HG02884 (cell line): Measurements from ENCODE around the gene KRTAP10-9.
"Not testable (repeated sequence)": the region's sequence is repeated elsewhere in the genome, so short reads cannot be mapped to it uniquely, and the experiment has no call there.

ENCODE experiments used
- ATAC-seq: cut with Tn5 transposase; IDR thresholded peaks from one replicate; pipeline ENCODE4 v1.9.1; 2021; ENCODE audit warnings: mild to moderate bottlenecking, moderate library complexity; ENCODE audit not compliant: unreplicated experiment

The KRTAP10-9 gene

DNA sequence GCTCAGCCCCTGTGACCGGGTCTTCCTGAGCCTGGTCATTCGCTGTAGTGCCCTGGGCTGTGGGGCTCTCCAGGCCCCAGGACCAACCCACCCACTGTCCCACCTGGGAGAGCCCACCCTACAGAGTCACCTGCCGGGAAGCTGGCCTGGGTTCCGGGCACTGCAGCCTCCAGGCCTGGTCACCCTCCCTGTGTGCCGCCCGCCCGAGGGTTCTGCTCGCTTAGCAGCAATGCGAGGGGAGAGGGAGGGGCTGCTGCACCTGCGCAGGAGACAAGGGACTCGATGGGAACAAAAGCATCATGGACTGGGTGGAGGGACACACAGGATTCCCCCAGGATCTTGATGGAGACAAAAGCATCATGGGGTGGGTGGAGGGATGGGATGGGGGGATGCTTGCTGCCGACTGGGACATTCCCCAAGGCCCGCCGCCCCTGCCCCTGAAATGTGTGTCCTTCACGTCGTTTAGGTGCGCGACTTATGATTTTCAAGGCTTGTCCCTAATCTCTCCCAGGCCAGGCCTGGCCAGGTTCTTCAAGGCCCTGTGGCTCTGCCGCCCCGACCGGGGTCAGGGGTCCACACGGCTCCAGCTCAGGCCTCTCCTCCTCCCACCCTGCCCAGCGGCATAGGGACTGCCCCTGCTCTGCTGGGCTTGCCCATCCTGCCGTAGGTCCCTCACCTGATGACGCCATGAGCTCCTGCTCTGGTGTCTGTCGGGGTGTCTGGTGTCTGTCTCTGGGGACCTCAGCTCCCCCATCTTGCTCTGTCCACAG, 13.3 kb upstream of the KRTAP10-9 start:
- ATAC-seq = no peak

DNA sequence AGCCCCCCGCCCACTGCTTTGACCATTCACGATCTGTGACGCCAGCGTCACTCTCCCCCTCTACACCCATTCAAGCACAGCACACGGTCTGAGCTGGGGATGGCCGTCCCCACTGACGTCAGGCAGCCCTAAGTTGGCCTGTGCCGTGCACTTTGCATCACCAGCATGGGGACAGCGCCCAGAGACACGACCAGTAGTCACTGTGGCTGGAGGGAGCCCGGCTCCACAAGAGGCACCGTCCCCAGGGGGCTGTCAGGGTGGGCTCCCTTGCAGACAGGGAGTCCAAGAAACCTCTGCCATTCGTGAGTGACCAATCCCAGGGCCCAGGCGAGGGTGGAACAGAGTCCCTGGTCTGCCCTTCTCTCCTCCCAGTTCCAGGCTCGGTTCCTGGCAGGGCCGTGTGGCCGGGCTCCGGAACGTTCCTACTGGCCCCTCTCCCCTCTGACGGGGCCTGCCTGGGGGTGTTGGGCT, 12.7 kb upstream of the KRTAP10-9 start:
- ATAC-seq = no peak

DNA sequence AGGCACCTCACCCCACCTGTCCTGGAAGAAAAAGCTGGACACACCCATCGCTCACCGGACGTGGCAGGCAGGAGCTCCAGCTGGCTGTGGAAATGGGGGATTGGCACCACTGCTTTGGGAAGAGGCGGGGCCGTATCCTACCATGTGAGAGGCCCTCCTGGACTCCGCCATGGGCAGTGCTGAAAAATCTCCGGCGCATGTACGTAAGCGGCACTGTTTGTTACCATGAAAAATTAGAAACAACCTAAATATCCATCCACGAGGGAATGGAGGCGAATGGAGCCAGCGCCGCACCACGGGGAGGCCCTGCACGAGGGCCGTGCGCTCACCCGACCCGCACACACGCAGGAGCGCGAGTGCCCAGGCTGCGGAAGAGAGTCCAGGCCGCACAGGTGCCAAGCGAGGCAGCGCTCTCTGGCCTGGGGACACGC, 11.9 kb upstream of the KRTAP10-9 start:
- ATAC-seq = no peak

DNA sequence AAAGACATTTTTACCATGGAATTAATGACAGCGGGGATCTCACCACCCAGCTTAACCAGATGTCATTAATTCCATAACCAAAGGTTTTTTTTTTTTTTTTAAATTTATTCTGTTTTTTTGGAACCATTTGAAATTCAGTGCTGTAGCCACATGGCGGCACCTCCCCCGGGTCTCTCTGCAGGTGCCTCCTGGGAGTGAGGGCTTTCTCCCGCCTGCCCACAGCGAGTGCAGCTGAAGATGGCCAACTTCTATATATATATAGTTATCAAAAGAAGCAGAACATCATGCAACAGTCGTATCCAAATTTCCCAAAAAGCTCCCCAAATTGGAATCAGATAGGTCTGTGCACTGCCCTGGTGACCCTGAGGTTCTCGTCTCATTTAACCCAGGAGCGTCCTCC, 11.4 kb upstream of the KRTAP10-9 start:
- no peak for ATAC-seq

DNA sequence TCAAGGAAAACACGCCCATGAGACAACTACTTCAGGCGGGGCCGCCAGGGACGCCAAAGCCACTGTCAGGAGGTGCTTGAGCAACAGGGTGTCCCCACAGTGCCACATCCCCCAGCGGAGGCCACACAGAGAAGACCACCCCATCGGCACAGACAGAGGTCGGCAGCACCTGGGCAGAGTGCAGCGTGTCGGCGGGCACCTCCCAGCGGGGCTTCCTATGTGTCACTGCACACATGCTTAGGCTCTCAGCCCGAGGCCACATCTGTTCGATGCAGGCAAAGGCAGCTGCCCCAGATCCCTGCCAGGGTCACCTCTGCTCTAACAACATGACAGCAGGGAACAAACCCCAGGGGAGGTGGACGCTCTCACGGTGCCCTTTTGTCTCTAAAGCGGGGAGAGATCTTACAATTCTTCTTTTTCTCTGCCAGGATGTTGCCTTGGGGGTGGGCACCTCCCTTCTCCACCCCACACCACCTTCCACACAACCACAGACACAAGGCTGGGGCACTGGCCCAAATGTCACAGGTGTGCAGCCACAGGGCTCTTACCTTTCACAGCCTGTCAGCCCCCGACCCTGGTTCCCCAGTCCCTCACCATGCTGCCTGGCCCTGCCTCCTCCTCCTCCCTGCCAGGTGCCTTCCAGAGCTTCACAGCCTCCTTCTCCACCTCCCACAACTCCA, 10.8 kb upstream of the KRTAP10-9 start:
- ATAC-seq = no peak

DNA sequence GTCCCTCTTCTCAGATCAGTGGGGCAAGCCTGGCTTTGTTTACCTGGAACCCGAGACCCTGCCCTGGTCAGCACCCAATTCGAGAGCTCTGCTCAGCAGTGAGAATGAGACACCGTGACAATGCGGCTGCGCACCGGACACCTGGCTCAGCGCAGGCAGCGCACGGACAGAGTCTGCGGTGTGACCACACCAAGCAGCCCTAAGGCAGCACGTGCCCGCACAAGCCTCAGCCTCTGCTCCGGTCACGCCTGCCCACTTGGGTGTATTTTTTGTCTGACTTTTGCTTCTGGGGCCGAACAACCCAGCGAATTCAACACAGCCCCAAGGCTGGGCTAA, 10.3 kb upstream of the KRTAP10-9 start:
- ATAC-seq = no peak

DNA sequence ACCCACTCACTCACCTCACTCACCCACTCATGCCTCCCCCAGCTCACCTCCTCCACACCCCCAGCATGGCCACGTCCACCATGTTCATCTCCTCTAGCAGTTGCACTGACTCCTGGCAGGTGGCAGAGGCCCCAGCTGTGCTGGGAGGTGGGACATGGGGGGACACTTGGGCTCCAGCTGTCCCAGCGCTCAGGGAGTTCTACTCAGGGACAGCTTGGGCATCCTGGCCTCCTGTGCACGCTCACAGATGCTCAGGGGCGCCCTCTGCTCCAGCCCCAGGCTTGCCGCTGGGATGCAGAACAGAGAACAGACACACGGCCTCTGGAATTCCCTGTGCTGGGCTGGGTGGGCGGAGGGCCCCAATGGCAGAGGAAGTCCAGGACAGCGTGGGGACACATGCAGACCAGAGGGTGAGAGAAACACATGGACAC, 9.8 kb upstream of the KRTAP10-9 start:
- ATAC-seq = no peak

DNA sequence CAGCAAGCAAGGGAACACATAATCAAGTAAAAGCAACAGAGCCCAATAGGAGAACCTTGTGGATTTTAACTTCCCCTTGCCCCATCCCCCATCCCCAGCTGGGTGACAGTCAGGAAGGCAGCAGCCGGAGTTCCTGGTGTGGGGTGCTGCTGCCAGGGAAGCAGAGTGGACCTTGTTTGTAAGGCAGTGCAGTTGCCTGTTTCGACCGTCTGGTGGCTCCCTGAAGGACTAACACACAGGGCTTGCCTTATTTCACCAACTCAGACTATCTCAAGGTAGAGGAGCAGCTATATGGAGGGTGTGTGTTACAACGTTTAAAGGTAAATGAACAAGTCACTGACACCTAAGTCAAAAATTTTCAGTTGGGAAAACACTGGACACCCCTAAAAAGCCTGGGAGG, 8.4 kb upstream of the KRTAP10-9 start:
- ATAC-seq = no peak

DNA sequence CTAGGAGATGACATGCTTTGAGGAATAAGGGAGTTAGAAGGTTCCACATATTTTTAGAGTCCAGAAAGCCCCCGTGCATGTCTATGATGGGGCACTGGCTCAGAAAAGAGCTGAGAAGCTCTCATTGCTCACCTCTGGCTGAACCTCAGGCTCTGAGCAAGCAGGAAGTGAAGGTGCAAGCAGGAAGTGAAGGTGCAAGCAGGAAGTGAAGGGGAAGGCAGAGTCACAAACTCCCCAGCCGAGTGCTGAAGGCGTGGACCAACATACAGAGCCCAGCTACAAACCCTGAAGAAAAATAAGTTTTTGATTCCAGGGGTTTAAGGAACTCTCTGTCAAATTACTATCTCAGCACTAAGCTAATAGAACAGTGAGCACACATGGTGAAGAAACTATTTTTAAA, 8.0 kb upstream of the KRTAP10-9 start:
- no peak for ATAC-seq

DNA sequence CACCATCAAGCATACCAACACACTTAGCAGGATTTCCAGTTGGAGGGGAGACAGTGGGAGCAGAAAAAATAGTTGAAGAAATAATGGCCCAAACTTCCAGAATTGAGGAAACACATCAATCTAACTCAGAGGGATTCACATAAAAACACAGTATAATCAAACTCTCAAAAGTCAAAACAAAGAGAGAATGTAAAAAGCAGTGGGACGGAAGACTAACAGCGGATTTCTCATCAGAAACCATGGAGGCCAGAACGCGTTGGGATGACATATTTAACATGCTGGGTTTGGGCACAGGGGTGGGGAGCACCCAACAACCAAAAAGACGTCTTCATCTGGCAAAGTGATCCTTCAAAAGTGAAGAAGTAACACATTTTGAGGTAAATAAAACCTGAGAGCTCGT, 7.0 kb upstream of the KRTAP10-9 start:
- ATAC-seq = no peak

DNA sequence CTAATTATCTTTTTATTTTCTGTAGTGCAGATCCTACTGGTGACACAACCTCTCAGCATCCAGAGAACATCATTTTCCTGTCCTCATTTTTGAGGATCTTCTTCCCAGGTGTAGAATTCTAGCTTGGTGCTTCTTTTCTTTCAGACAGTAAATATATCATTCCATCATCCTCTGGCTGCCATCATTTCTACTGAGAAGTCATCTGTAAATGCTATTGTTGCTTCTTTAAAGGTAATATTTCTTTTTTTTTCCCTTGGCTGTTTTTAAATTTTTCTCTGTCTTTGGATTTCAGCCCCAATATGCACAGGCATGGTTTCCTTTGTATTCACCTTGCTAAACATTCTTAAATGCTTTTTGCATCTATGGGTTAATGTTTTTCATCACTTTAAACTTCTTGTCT, 3.3 kb upstream of the KRTAP10-9 start:
- no peak for ATAC-seq

DNA sequence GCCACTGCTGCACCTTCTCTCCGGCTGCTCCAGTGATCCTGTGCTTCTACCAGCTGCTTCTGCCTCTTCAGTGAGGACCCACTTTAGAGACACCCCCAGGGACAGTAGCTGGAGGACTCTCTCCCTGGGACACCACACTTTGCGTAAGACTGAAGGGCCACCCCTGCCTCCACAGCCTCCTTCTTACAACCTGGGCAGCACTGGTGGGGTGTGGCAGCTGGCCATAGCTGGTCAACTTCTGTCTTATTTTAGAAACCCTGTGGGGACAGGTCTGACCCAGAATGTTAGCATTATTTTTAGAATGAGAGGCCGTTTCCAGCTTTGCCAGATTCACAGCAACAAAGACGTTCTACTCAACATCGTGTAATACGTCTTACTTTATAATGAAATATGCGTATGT, 1.1 kb upstream of the KRTAP10-9 start:
- ATAC-seq = no peak

DNA sequence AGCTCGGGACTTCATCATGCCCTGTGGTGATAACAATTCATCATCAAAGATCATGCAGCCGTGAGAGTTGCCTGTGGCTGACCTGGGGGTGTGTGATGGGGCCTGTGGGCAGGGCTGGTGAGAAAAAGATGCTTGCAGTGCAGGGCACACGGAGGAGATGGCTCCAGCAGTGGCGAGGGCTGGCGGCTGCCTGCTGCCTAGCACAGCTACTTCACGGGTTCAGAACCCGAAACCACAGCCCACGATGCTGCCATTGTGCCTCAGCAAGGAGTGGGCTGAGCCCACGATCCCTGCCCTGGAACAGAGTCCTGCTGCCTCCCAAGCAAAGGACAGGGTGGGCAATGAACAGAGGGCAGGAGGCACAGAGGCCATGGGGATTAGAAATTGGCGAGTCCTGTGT, 631 bp upstream of the KRTAP10-9 start:
- no peak for ATAC-seq

DNA sequence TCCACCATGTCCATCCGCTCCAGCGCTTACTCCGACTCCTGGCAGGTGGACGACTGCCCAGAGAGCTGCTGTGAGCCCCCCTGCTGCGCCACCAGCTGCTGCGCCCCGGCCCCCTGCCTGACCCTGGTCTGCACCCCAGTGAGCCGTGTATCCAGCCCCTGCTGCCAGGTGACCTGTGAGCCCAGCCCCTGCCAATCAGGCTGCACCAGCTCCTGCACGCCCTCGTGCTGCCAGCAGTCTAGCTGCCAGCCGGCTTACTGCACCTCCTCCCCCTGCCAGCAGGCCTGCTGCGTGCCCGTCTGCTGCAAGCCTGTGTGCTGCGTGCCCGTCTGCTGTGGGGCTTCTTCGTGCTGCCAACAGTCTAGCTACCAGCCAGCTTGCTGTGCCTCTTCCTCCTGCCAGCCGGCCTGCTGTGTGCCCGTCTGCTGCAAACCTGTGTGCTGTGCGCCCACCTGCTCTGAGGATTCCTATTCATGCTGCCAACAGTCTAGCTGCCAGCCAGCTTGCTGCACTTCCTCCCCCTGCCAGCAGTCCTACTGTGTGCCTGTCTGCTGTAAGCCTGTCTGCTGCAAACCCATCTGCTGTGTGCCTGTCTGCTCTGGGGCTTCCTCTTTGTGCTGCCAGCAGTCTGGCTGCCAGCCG, 409 bp downstream of the KRTAP10-9 start:
- not testable (repeated sequence) for ATAC-seq

DNA sequence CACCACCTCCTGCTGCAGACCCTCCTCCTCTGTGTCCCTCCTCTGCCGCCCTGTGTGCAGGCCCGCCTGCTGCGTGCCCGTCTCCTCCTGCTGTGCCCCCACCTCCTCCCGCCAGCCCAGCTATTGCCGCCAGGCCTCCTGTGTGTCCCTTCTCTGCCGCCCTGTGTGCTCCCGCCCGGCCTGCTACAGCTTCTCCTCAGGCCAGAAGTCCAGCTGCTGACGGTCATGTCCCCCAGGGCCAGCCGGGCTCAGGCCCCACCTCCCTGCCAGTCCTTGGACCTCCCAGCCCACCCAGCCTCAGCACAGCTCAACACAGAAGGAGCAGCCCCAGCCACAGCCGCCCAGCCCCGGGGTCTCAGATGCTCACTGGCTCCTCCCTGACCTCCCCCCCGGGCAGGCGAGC, 939 bp downstream of the KRTAP10-9 start:
- not testable (repeated sequence) for ATAC-seq

DNA sequence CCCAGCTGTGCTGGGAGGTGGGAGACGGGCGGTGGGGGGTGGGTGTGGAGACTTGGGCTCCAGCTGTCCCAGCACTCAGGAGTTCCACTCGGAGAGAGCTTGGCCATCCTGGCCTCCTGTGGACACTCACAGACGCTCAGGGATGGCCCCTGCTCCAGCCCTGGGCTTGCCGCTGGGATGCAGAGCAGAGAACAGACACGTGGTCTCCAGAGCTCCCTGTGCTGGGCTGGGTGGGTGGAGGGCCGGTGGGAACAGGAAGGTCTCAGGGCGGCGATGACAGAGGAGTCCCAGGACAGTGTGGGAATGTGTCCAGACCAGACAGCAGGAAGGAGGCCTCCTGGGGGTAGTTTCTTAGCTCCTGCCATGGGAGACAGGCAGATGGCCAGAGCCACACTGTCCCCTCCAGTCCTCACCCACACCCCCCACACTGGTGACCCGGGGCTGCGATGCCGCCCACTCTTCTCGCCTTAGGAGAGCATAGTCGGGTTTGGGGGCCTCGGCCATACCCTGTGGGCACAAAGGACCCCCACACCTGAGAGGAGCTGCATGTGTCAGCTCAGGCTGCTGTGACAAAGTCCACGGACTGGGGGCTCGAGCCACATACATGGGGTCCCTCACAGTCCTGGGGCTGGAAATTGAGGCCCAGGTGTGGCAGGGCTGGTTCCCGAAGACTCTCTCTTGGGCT, 2.0 kb downstream of the KRTAP10-9 start:
- ATAC-seq = no peak

DNA sequence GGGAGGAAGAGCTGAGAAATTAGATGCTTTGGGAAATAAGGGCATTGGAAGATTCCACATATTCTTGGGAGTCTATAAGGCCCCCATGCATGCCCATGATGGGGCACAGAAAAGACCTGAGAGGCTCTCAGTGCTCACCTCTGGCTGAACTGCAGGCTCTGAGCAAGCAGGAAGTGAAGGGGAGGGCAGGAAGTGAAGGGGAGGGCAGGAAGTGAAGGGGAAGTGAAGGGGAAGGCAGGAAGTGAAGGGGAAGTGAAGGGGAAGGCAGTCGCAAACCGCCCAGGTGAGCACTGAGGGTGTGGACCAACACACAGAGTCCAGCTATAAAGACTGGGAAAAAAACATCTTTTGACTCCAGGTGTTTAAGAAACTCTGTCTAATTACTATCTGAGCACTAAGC, 3.5 kb downstream of the KRTAP10-9 start:
- no peak for ATAC-seq

DNA sequence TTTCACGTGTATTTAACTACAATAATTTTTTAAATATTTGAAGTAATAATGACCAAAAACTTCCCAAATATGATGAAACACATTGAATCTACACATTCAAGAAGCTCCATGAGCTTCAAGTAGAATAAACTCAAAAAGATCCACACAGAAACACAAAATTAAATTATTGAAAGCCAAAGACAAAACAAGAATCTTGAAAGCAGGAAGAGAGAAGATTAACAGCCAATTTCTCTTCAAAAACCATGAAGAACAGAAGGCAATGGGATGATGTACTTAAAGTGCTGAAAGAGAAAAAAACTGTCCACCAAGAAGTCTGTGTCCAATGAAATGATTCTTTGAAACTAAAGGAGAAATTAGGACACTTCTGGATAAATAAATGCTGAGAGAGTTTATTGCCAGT, 5.2 kb downstream of the KRTAP10-9 start:
- ATAC-seq = no peak

DNA sequence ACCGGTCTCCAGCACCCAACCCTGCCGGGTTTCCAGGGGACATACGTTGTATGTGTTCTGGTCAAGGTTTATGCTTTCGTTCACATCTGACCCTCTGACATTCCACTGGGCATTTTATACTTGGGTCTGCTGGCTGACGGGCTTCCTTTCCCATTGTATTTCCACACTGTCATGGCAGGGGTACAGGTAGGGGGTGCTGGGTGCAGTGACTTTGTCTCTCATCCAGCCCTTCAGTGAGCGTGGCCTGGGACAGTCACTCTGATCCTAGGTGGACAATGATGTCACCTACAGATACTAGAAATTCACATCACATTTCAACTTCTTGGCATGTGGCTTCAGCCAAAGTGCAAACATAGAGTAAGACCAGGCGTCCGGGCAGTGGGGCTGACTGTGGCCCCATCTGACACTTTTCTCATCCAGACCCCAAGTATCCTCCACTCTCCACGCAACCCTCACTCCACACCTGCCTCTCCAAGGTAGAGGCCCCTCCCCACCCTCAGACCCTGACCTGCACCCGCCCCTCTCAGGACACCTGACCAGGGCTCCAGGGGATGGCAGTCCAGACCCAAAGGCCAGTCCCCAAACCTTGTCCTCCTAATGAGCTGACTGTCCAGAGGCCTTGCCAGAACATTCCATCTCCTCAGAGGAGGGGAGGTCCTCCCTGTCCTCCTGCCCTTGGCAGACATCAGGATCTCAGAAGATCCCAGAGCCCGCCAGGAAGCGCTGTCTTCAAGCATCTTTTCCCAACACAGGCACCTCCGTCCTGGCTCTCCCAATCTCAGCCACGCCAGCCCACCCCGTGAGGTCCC, 9.5 kb downstream of the KRTAP10-9 start:
- ATAC-seq = no peak

DNA sequence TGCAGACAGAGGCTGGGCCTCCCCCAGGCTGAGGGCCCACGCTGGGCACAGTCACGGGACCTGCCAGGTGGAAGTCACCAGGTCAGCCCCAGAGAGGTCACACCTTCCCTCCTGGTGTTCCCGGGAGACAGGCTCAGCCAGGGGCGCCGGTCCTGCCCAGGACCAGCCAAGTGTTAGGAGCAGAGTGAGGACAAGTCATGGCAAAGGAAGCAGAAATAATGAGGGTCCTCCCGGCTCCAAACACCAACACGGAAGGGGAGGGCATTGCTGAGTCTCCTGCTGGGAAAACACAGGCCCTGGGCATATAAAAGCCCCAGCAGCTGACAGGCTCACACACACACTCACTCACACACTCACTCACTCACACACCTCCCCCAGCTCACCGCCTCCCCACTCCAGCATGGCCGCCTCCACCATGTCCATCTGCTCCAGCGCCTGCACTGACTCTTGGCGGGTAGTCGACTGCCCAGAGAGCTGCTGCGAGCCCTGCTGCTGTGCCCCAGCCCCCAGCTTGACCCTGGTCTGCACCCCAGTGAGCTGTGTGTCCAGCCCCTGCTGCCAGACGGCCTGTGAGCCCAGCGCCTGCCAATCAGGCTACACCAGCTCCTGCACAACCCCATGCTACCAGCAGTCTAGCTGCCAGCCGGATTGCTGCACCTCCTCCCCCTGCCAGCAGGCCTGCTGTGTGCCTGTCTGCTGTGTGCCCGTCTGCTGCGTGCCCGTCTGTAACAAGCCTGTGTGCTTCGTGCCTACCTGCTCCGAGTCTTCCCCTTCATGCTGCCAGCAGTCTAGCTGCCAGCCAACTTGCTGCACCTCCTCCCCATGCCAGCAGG, 10.3 kb downstream of the KRTAP10-9 start, which contains the start of gene KRTAP10-10:
Gene KRTAP10-10 (plus strand): TSS at position 339 of the 833 bp plus-strand sequence. CDS start 62 bp downstream, at position 401.
- no peak for ATAC-seq
